ENCODE data around the gene PKMYT1.

The PKMYT1 gene

GRCh38 chr16:2968738-2969544, 11.3 kb downstream of the PKMYT1 start, which contains the start of gene PAQR4:
TSS of gene PAQR4 (plus strand) at chr16:2969348. CDS start at chr16:2969675, 327 bp downstream.
- Histone ChIP-seq H3K4me3 (replicated peaks; ENCODE audit: low read depth, low read length) (peak within 1 kb of the TSS; percentile 88), H3K36me3 (ENCODE audit: control insufficient read depth, insufficient read depth, low read length) (peaks cover 7% of the 10 kb centered on the region), H3K27me3 (replicated peaks; ENCODE audit: control insufficient read depth, insufficient read depth, low read length) (no peaks in the 10 kb centered on the region)
- TF ChIP-seq CTCF (IDR thresholded peaks at IDR 0.05; ENCODE audit: insufficient read depth, low read length, poor library complexity, severe bottlenecking): no peak
- DNase-seq (ENCODE audit: extremely low read depth, insufficient read length): peak; percentile 97

- no peaks in the 10 kb centered on the region for H3K27me3 ChIP-seq (replicated peaks; ENCODE audit: control insufficient read depth, insufficient read depth, low read length)
- no peak for DNase-seq (ENCODE audit: extremely low read depth, insufficient read length)
- H3K4me3 ChIP-seq (replicated peaks; ENCODE audit: low read depth, low read length): peak overlapping the region; percentile 88
- H3K36me3 ChIP-seq (ENCODE audit: control insufficient read depth, insufficient read depth, low read length): peaks cover 3% of the 10 kb centered on the region
- TF ChIP-seq CTCF (IDR thresholded peaks at IDR 0.05; ENCODE audit: insufficient read depth, low read length, poor library complexity, severe bottlenecking): no peak
These were observed 11.9 kb downstream of the PKMYT1 start for GRCh38 chr16:2968368-2968737.

- peaks cover 2% of the 10 kb centered on the region for H3K36me3 ChIP-seq (ENCODE audit: control insufficient read depth, insufficient read depth, low read length)
- no peaks in the 10 kb centered on the region for H3K27me3 ChIP-seq (replicated peaks; ENCODE audit: control insufficient read depth, insufficient read depth, low read length)
- no peak for DNase-seq (ENCODE audit: extremely low read depth, insufficient read length)
- H3K4me3 ChIP-seq (replicated peaks; ENCODE audit: low read depth, low read length): no peak overlapping the region
- TF ChIP-seq CTCF (IDR thresholded peaks at IDR 0.05; ENCODE audit: insufficient read depth, low read length, poor library complexity, severe bottlenecking): no peak
These were observed 12.5 kb downstream of the PKMYT1 start for GRCh38 chr16:2967721-2968161.

GRCh38 chr16:2967211-2967631, 13.0 kb downstream of the PKMYT1 start:
- peak; percentile 26 for DNase-seq (ENCODE audit: extremely low read depth, insufficient read length)
- Histone ChIP-seq H3K27me3 (replicated peaks; ENCODE audit: control insufficient read depth, insufficient read depth, low read length) (no peaks in the 10 kb centered on the region), H3K36me3 (ENCODE audit: control insufficient read depth, insufficient read depth, low read length) (peaks cover 2% of the 10 kb centered on the region), H3K4me3 (replicated peaks; ENCODE audit: low read depth, low read length) (no peak overlapping the region)
- no peak for TF ChIP-seq CTCF (IDR thresholded peaks at IDR 0.05; ENCODE audit: insufficient read depth, low read length, poor library complexity, severe bottlenecking)

GRCh38 chr16:2966808-2967191, 13.4 kb downstream of the PKMYT1 start:
- no peaks in the 10 kb centered on the region for H3K27me3 ChIP-seq (replicated peaks; ENCODE audit: control insufficient read depth, insufficient read depth, low read length)
- DNase-seq (ENCODE audit: extremely low read depth, insufficient read length): peak; percentile 26
- peaks cover 2% of the 10 kb centered on the region for H3K36me3 ChIP-seq (ENCODE audit: control insufficient read depth, insufficient read depth, low read length)
- no peak for TF ChIP-seq CTCF (IDR thresholded peaks at IDR 0.05; ENCODE audit: insufficient read depth, low read length, poor library complexity, severe bottlenecking)
- H3K4me3 ChIP-seq (replicated peaks; ENCODE audit: low read depth, low read length): no peak overlapping the region

Measured in GM06990 (cell line).